ENCODE data around the gene STUM. TPM values are rescaled to one million over a fixed set of nuclear protein-coding genes. Genes with fewer than 3 reads are reported as not detected.

The STUM gene
- total and polyA plus RNA-seq, 10 of the 15 experiments (the other 5 are each of a cell fraction or from before 2014, with no cell fraction given): under 0.01 to 0.15 (median 0.09) TPM; not detected in 5

GRCh38 chr1:226518375-226518774 is 30.2 kb upstream of the STUM start:
- Histone ChIP-seq H3K9me3 (replicated peaks; ENCODE audit: control insufficient read depth, insufficient read depth, low read length) (no peaks in the 10 kb centered on the region), H3K27ac (ENCODE audit: control insufficient read depth, insufficient read depth) (no peak overlapping the region), H2AFZ (ENCODE audit: control insufficient read depth, low read depth, low read length) (no peak overlapping the region), H3K4me1 (ENCODE audit: control insufficient read depth, insufficient read depth, low read length) (no peaks in the 10 kb centered on the region), H3K4me3 (no peak overlapping the region), H4K20me1 (ENCODE audit: control insufficient read depth, insufficient read depth) (no peaks in the 10 kb centered on the region), H3K79me2 (ENCODE audit: control insufficient read depth, insufficient read depth, low read length) (no peaks in the 10 kb centered on the region), H3K4me2 (ENCODE audit: control insufficient read depth, insufficient read depth) (no peak overlapping the region), H3K36me3 (ENCODE audit: control insufficient read depth in 2 of 2, insufficient read depth in 2 of 2, low read length in 1 of 2) (no peaks in the 10 kb centered on the region), H3K27me3 (replicated peaks in 1 of 2; ENCODE audit: control insufficient read depth in 2 of 2, insufficient read depth in 2 of 2, low read length in 1 of 2) (no peaks in the 10 kb centered on the region), H3K9ac (ENCODE audit: control insufficient read depth, insufficient read depth, low read length) (no peak overlapping the region)
- ChIA-PET SMC1A (ENCODE audit: uncharacterized antibody, unreplicated experiment) (interaction anchor here (0.7 kb wide), 1 partner anchor 740 kb away, joined by 3 read pairs; no protein-coding TSS in a partner anchor), CTCF (no interaction called here), RAD21 (ENCODE audit: unreplicated experiment) (interaction anchor here (0.5 kb wide), 1 partner anchor 330 kb away, joined by 3 read pairs; no protein-coding TSS in a partner anchor), POLR2A (no interaction called here)
- in situ Hi-C loops (cut with MboI): no loop called here
- BruUV-seq (replicated peaks): no TSS peak
- intact Hi-C loops (cut with micrococcal nuclease; ENCODE audit: unreplicated experiment): no loop called here
- FAIRE-seq (no peak), DNase-seq (ENCODE audit: low read depth, low spot score) (no peak), ATAC-seq (no peak)
- WGBS (ENCODE audit: insufficient coverage, insufficient replicate concordance, low lambda C conversion rate, missing lambda C conversion rate): 27% methylated on average over 3 of the region's 3 CpGs
- TF ChIP-seq SRF (IDR thresholded peaks at IDR 0.05; ENCODE audit: low read depth in 2 of 2, low read length in 2 of 2) (no peak), YBX1 (IDR thresholded peaks at IDR 0.05) (no peak), EGR1 (IDR thresholded peaks at IDR 0.05; ENCODE audit: borderline replicate concordance in 1 of 2, low read depth in 2 of 2, low read length in 2 of 2) (no peak), DPF2 (IDR thresholded peaks at IDR 0.05) (no peak), STAT1 (conservative IDR thresholded peaks at IDR 0.05) (no peak), SUPT20H (IDR thresholded peaks at IDR 0.05; ENCODE audit: borderline replicate concordance, control insufficient read depth, low read depth, low read length) (no peak), TCF12 (IDR thresholded peaks at IDR 0.05; ENCODE audit: low read depth, low read length) (no peak), MEF2B (IDR thresholded peaks at IDR 0.05; ENCODE audit: partially characterized antibody, poor library complexity, severe bottlenecking) (no peak), ZNF384 (IDR thresholded peaks at IDR 0.05; ENCODE audit: borderline replicate concordance, low read depth, low read length) (no peak), EP300 (IDR thresholded peaks at IDR 0.05; ENCODE audit: borderline replicate concordance in 1 of 2, control insufficient read depth in 1 of 2, low read depth in 2 of 2, low read length in 2 of 2) (no peak), CBX5 (IDR thresholded peaks at IDR 0.05; ENCODE audit: low read depth) (no peak), TARDBP (IDR thresholded peaks at IDR 0.05; ENCODE audit: borderline replicate concordance) (no peak)
- TF ChIP-seq, protein P1, sequence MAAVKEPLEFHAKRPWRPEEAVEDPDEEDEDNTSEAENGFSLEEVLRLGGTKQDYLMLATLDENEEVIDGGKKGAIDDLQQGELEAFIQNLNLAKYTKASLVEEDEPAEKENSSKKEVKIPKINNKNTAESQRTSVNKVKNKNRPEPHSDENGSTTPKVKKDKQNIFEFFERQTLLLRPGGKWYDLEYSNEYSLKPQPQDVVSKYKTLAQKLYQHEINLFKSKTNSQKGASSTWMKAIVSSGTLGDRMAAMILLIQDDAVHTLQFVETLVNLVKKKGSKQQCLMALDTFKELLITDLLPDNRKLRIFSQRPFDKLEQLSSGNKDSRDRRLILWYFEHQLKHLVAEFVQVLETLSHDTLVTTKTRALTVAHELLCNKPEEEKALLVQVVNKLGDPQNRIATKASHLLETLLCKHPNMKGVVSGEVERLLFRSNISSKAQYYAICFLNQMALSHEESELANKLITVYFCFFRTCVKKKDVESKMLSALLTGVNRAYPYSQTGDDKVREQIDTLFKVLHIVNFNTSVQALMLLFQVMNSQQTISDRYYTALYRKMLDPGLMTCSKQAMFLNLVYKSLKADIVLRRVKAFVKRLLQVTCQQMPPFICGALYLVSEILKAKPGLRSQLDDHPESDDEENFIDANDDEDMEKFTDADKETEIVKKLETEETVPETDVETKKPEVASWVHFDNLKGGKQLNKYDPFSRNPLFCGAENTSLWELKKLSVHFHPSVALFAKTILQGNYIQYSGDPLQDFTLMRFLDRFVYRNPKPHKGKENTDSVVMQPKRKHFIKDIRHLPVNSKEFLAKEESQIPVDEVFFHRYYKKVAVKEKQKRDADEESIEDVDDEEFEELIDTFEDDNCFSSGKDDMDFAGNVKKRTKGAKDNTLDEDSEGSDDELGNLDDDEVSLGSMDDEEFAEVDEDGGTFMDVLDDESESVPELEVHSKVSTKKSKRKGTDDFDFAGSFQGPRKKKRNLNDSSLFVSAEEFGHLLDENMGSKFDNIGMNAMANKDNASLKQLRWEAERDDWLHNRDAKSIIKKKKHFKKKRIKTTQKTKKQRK (IDR thresholded peaks at IDR 0.05; ENCODE audit: low read depth, low read length): no peak
- TF ChIP-seq, protein P2, sequence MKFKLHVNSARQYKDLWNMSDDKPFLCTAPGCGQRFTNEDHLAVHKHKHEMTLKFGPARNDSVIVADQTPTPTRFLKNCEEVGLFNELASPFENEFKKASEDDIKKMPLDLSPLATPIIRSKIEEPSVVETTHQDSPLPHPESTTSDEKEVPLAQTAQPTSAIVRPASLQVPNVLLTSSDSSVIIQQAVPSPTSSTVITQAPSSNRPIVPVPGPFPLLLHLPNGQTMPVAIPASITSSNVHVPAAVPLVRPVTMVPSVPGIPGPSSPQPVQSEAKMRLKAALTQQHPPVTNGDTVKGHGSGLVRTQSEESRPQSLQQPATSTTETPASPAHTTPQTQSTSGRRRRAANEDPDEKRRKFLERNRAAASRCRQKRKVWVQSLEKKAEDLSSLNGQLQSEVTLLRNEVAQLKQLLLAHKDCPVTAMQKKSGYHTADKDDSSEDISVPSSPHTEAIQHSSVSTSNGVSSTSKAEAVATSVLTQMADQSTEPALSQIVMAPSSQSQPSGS (IDR thresholded peaks at IDR 0.05; ENCODE audit: low read length): no peak
- TF ChIP-seq, protein P3, sequence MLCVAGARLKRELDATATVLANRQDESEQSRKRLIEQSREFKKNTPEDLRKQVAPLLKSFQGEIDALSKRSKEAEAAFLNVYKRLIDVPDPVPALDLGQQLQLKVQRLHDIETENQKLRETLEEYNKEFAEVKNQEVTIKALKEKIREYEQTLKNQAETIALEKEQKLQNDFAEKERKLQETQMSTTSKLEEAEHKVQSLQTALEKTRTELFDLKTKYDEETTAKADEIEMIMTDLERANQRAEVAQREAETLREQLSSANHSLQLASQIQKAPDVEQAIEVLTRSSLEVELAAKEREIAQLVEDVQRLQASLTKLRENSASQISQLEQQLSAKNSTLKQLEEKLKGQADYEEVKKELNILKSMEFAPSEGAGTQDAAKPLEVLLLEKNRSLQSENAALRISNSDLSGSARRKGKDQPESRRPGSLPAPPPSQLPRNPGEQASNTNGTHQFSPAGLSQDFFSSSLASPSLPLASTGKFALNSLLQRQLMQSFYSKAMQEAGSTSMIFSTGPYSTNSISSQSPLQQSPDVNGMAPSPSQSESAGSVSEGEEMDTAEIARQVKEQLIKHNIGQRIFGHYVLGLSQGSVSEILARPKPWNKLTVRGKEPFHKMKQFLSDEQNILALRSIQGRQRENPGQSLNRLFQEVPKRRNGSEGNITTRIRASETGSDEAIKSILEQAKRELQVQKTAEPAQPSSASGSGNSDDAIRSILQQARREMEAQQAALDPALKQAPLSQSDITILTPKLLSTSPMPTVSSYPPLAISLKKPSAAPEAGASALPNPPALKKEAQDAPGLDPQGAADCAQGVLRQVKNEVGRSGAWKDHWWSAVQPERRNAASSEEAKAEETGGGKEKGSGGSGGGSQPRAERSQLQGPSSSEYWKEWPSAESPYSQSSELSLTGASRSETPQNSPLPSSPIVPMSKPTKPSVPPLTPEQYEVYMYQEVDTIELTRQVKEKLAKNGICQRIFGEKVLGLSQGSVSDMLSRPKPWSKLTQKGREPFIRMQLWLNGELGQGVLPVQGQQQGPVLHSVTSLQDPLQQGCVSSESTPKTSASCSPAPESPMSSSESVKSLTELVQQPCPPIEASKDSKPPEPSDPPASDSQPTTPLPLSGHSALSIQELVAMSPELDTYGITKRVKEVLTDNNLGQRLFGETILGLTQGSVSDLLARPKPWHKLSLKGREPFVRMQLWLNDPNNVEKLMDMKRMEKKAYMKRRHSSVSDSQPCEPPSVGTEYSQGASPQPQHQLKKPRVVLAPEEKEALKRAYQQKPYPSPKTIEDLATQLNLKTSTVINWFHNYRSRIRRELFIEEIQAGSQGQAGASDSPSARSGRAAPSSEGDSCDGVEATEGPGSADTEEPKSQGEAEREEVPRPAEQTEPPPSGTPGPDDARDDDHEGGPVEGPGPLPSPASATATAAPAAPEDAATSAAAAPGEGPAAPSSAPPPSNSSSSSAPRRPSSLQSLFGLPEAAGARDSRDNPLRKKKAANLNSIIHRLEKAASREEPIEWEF (IDR thresholded peaks at IDR 0.05; ENCODE audit: insufficient replicate concordance, low read depth, low read length): no peak
